ENCODE results near the gene C1orf56. TPM values are rescaled to one million over a fixed set of nuclear protein-coding genes. Genes with fewer than 3 reads are reported as not detected.

C1orf56 gene
- total RNA-seq, 1 donor = 5.4 TPM

GRCh38 chr1:151035167-151035566, 12.4 kb upstream of the C1orf56 start:
- H3K27me3 ChIP-seq (ENCODE audit: insufficient read depth, low read length) = no peaks in the 10 kb centered on the region
- peaks cover 4% of the 10 kb centered on the region for H3K4me1 ChIP-seq (ENCODE audit: insufficient read depth, low read length)
- H4K20me1 ChIP-seq (ENCODE audit: insufficient read depth, low read length) = no peaks in the 10 kb centered on the region
- no peaks in the 10 kb centered on the region for H3K9me3 ChIP-seq (ENCODE audit: low read depth, low read length)
- no peak for DNase-seq (ENCODE audit: insufficient read length, low spot score, missing footprints)
- peaks cover 28% of the 10 kb centered on the region for H3K36me3 ChIP-seq (ENCODE audit: insufficient read depth, low read length)
- H3K79me2 ChIP-seq (ENCODE audit: insufficient read depth, low read length) = no peaks in the 10 kb centered on the region
- no peak overlapping the region for H3K4me3 ChIP-seq (ENCODE audit: insufficient read depth, low read length)
- TF ChIP-seq CTCF (IDR thresholded peaks at IDR 0.05; ENCODE audit: extremely low read depth, low read depth, low read length) = no peak
- H2AFZ ChIP-seq (ENCODE audit: low read length) = no peak overlapping the region
- no peak overlapping the region for H3K27ac ChIP-seq (ENCODE audit: low read depth, low read length)
- H3K4me2 ChIP-seq (ENCODE audit: insufficient read depth, low read length) = no peak overlapping the region

- TF ChIP-seq CTCF (IDR thresholded peaks at IDR 0.05; ENCODE audit: extremely low read depth, low read depth, low read length) = no peak
- Histone ChIP-seq H3K4me3 (ENCODE audit: insufficient read depth, low read length) (no peak within 1 kb of the TSS), H3K27me3 (ENCODE audit: insufficient read depth, low read length) (no peaks in the 10 kb centered on the region), H3K4me2 (ENCODE audit: insufficient read depth, low read length) (no peak within 1 kb of the TSS), H3K79me2 (ENCODE audit: insufficient read depth, low read length) (no peaks in the 10 kb centered on the region), H3K4me1 (ENCODE audit: insufficient read depth, low read length) (peaks cover 4% of the 10 kb centered on the region), H2AFZ (ENCODE audit: low read length) (no peak within 1 kb of the TSS), H3K9me3 (ENCODE audit: low read depth, low read length) (no peaks in the 10 kb centered on the region), H3K27ac (ENCODE audit: low read depth, low read length) (no peak within 1 kb of the TSS), H3K36me3 (ENCODE audit: insufficient read depth, low read length) (peaks cover 20% of the 10 kb centered on the region), H4K20me1 (ENCODE audit: insufficient read depth, low read length) (no peaks in the 10 kb centered on the region)
- no peak for DNase-seq (ENCODE audit: insufficient read length, low spot score, missing footprints)
Observed at GRCh38 chr1:151036356-151036755, 11.2 kb upstream of the C1orf56 start, which contains the start of gene BNIPL. BNIPL (plus strand) TSS chr1:151036586; CDS start chr1:151036726, 140 bp downstream.

GRCh38 chr1:151037032-151037431, 10.5 kb upstream of the C1orf56 start:
- Histone ChIP-seq H3K27ac (ENCODE audit: low read depth, low read length) (no peak overlapping the region), H3K27me3 (ENCODE audit: insufficient read depth, low read length) (no peaks in the 10 kb centered on the region), H4K20me1 (ENCODE audit: insufficient read depth, low read length) (no peaks in the 10 kb centered on the region), H3K79me2 (ENCODE audit: insufficient read depth, low read length) (no peaks in the 10 kb centered on the region), H3K9me3 (ENCODE audit: low read depth, low read length) (no peaks in the 10 kb centered on the region), H2AFZ (ENCODE audit: low read length) (no peak overlapping the region), H3K4me3 (ENCODE audit: insufficient read depth, low read length) (no peak overlapping the region), H3K4me1 (ENCODE audit: insufficient read depth, low read length) (peaks cover 4% of the 10 kb centered on the region), H3K4me2 (ENCODE audit: insufficient read depth, low read length) (no peak overlapping the region), H3K36me3 (ENCODE audit: insufficient read depth, low read length) (peaks cover 17% of the 10 kb centered on the region)
- TF ChIP-seq CTCF (IDR thresholded peaks at IDR 0.05; ENCODE audit: extremely low read depth, low read depth, low read length) = no peak
- no peak for DNase-seq (ENCODE audit: insufficient read length, low spot score, missing footprints)

GRCh38 chr1:151039521-151039920, 8.0 kb upstream of the C1orf56 start:
- no peaks in the 10 kb centered on the region for H4K20me1 ChIP-seq (ENCODE audit: insufficient read depth, low read length)
- no peak overlapping the region for H2AFZ ChIP-seq (ENCODE audit: low read length)
- H3K27me3 ChIP-seq (ENCODE audit: insufficient read depth, low read length) = no peaks in the 10 kb centered on the region
- H3K4me3 ChIP-seq (ENCODE audit: insufficient read depth, low read length) = no peak overlapping the region
- no peaks in the 10 kb centered on the region for H3K79me2 ChIP-seq (ENCODE audit: insufficient read depth, low read length)
- TF ChIP-seq CTCF (IDR thresholded peaks at IDR 0.05; ENCODE audit: extremely low read depth, low read depth, low read length) = no peak
- no peaks in the 10 kb centered on the region for H3K9me3 ChIP-seq (ENCODE audit: low read depth, low read length)
- peaks cover 8% of the 10 kb centered on the region for H3K36me3 ChIP-seq (ENCODE audit: insufficient read depth, low read length)
- DNase-seq (ENCODE audit: insufficient read length, low spot score, missing footprints) = no peak
- H3K4me2 ChIP-seq (ENCODE audit: insufficient read depth, low read length) = no peak overlapping the region
- H3K27ac ChIP-seq (ENCODE audit: low read depth, low read length) = no peak overlapping the region
- H3K4me1 ChIP-seq (ENCODE audit: insufficient read depth, low read length) = no peaks in the 10 kb centered on the region

Measured in osteoblast (primary cell).